ENCODE data around the gene LSM10. TPM values are rescaled to one million over a fixed set of nuclear protein-coding genes. Genes with fewer than 3 reads are reported as not detected.
A peak's percentile ranks its signal among the peaks of the same experiment; 100 is the strongest.

Gene LSM10
- total RNA-seq, 1 donor from 2014 or later, result 62.7 TPM

- intact Hi-C loops (cut with micrococcal nuclease), result loop anchor here (1.0 to 2.0 kb wide), 3 partner anchors 11 to 54 kb away; partner anchors contain the start of gene OSCP1
- peaks cover 37% of the 10 kb centered on the region for H3K36me3 Mint-ChIP-seq (ENCODE audit: low read depth)
- H3K4me3 Mint-ChIP-seq, result peak overlapping the region; percentile 99
- H3K4me1 Mint-ChIP-seq, result peaks cover 67% of the 10 kb centered on the region
- no peak for DNase-seq
- no peaks in the 10 kb centered on the region for H3K27me3 Mint-ChIP-seq
- peak; percentile 47 for ATAC-seq (ENCODE audit: low read depth)
- no peaks in the 10 kb centered on the region for H3K9me3 Mint-ChIP-seq
- H3K27ac Mint-ChIP-seq, result peak overlapping the region; percentile 95
- TF ChIP-seq, protein P1, sequence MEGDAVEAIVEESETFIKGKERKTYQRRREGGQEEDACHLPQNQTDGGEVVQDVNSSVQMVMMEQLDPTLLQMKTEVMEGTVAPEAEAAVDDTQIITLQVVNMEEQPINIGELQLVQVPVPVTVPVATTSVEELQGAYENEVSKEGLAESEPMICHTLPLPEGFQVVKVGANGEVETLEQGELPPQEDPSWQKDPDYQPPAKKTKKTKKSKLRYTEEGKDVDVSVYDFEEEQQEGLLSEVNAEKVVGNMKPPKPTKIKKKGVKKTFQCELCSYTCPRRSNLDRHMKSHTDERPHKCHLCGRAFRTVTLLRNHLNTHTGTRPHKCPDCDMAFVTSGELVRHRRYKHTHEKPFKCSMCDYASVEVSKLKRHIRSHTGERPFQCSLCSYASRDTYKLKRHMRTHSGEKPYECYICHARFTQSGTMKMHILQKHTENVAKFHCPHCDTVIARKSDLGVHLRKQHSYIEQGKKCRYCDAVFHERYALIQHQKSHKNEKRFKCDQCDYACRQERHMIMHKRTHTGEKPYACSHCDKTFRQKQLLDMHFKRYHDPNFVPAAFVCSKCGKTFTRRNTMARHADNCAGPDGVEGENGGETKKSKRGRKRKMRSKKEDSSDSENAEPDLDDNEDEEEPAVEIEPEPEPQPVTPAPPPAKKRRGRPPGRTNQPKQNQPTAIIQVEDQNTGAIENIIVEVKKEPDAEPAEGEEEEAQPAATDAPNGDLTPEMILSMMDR (IDR thresholded peaks at IDR 0.05), result no peak
- CTCF ChIA-PET, result interaction anchor here (1.1 to 2.1 kb wide), 5 partner anchors 10 to 247 kb away, joined by 3 to 17 read pairs (median 4); partner anchors contain the start of genes SH3D21 and TRAPPC3
- POLR2A ChIA-PET, result interaction anchor here (0.6 to 6.2 kb wide), 15 partner anchors 8 to 603 kb away, joined by 3 to 164 read pairs (median 6); partner anchors contain the start of genes OSCP1 and TRAPPC3
These were observed 678 bp downstream of the LSM10 start for GRCh38 chr1:36397083-36397377.

DNA sequence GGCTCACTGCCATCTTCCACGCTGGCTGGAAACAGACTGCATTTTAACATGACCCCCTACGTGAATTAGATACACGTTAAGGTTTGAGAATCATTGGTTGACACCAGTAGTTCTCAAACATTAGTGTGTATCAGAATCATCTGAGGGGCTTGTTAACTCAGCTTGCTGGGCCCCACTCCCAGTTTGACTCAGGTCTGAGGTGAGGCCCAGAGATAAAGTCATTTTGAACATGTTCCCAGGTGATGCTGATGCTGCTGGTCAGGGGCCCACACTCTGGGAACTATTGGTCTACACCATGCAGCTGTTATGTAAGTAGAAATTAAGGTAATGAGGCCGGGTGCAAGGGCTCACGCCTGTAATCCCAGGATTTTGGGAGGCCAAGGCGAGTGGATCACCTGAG, 1.3 kb downstream of the LSM10 start:
- H3K36me3 Mint-ChIP-seq (ENCODE audit: low read depth), result peaks cover 44% of the 10 kb centered on the region
- DNase-seq, result no peak
- ChIA-PET CTCF (interaction anchor here (1.3 to 2.1 kb wide), 3 partner anchors 10 to 54 kb away, joined by 4 to 17 read pairs (median 4); no protein-coding TSS in a partner anchor), POLR2A (interaction anchor here (0.6 to 6.2 kb wide), 8 partner anchors 8 to 602 kb away, joined by 4 to 164 read pairs (median 6); partner anchors contain the start of gene OSCP1)
- no peaks in the 10 kb centered on the region for H3K27me3 Mint-ChIP-seq
- TF ChIP-seq, protein P1 (IDR thresholded peaks at IDR 0.05), result no peak
- peak overlapping the region; percentile 99 for H3K4me3 Mint-ChIP-seq
- H3K27ac Mint-ChIP-seq, result peak overlapping the region; percentile 95
- ATAC-seq (ENCODE audit: low read depth), result no peak
- no peaks in the 10 kb centered on the region for H3K9me3 Mint-ChIP-seq
- peaks cover 73% of the 10 kb centered on the region for H3K4me1 Mint-ChIP-seq
- intact Hi-C loops (cut with micrococcal nuclease), result loop anchor here (2.0 kb wide), 2 partner anchors 24 to 54 kb away; partner anchors contain the start of gene OSCP1

DNA sequence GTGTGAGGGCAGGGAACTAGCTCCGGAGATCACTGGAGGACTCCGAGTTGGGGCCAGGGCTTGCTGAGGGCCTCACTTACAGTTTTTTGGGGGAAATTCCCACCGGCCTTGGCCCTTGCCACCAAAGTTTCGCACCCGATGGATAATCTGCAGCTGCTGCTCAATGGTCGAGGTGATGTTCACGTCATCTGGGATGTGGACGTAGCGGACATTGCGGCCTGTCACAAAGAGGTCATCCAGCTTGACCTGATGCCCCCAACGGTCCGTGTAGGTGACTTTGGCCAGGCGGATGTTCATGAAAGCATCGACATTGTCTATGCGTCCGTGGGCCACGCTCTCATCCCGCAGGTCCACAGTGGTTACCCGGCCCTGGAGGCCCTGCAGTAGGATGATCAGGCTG, 4.0 kb downstream of the LSM10 start:
- no peak for DNase-seq
- CTCF ChIA-PET, result no interaction called here
- TF ChIP-seq, protein P1 (IDR thresholded peaks at IDR 0.05), result no peak
- no peak for ATAC-seq (ENCODE audit: low read depth)
- intact Hi-C loops (cut with micrococcal nuclease), result no loop called here
- H3K27ac Mint-ChIP-seq, result no peak overlapping the region
- peaks cover 86% of the 10 kb centered on the region for H3K4me1 Mint-ChIP-seq
- no peaks in the 10 kb centered on the region for H3K9me3 Mint-ChIP-seq
- no peaks in the 10 kb centered on the region for H3K27me3 Mint-ChIP-seq
- POLR2A ChIA-PET, result interaction anchor here (2.0 kb wide), 1 partner anchor 8 kb away, joined by 6 read pairs; the partner anchor contains the start of gene STK40
- H3K4me3 Mint-ChIP-seq, result no peak overlapping the region
- H3K36me3 Mint-ChIP-seq (ENCODE audit: low read depth), result peaks cover 67% of the 10 kb centered on the region

DNA sequence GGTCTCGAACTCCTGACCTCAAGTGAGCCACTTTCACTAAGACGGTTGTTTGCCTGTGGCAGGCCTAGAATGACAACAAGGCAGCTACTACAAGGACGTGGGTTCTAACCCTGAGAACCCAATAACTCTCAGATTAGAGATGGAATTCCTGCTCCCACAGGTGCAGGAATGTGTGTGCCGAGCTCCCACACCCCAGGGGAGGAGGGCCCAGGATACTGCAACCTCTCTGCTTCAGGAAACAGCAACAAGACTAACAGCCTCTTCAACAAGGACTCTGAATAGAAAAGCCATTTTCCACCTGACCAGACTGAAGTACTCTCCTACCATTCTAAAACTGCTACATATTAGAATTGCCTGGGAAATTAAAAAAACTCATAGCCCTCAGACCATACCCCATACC, 4.9 kb downstream of the LSM10 start:
- Mint-ChIP-seq H3K27ac (peak overlapping the region; percentile 91), H3K27me3 (no peaks in the 10 kb centered on the region), H3K4me1 (peaks cover 91% of the 10 kb centered on the region), H3K36me3 (ENCODE audit: low read depth) (peaks cover 66% of the 10 kb centered on the region), H3K9me3 (no peaks in the 10 kb centered on the region), H3K4me3 (no peak overlapping the region)
- TF ChIP-seq, protein P1 (IDR thresholded peaks at IDR 0.05), result no peak
- ATAC-seq (ENCODE audit: low read depth) (no peak), DNase-seq (no peak)
- POLR2A ChIA-PET, result interaction anchor here (2.0 kb wide), 1 partner anchor 7 kb away, joined by 6 read pairs; the partner anchor contains the start of gene STK40
- CTCF ChIA-PET, result interaction anchor here (0.8 kb wide), 1 partner anchor 24 kb away, joined by 4 read pairs; no protein-coding TSS in a partner anchor
- intact Hi-C loops (cut with micrococcal nuclease), result no loop called here

DNA sequence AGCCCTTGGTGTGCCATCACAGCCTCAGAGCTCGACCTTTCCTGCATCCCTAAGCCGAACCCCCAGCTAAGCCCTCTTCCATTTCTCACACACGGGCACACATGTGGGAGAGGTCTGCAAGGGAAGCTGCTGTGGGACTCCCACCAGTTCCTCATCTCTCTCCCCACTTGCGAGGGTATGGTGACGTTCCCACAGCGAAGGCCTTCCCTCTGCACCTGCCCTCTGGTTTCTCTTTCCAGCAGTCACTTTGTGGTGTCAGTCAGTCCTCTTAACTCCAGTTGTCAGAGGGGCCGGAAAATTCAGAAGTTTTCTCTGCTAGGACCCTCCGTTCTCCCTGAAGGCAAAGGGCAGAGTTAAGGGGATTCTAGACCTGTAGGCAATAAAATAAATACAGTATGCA, 6.4 kb downstream of the LSM10 start:
- CTCF ChIA-PET, result interaction anchor here (2.0 kb wide), 1 partner anchor 22 kb away, joined by 8 read pairs; no protein-coding TSS in a partner anchor
- Mint-ChIP-seq H3K27me3 (no peaks in the 10 kb centered on the region), H3K9me3 (no peaks in the 10 kb centered on the region), H3K27ac (peak overlapping the region; percentile 91), H3K36me3 (ENCODE audit: low read depth) (peaks cover 57% of the 10 kb centered on the region), H3K4me3 (peak overlapping the region; percentile 61), H3K4me1 (peaks cover 94% of the 10 kb centered on the region)
- no peak for ATAC-seq (ENCODE audit: low read depth)
- intact Hi-C loops (cut with micrococcal nuclease), result no loop called here
- TF ChIP-seq, protein P1 (IDR thresholded peaks at IDR 0.05), result no peak
- POLR2A ChIA-PET, result interaction anchor here (0.5 to 5.8 kb wide), 3 partner anchors 7 to 91 kb away, joined by 3 to 164 read pairs (median 3); partner anchors contain the start of gene LSM10
- no peak for DNase-seq

All from activated B cell treated with CpG ODN at 0.5 μM for 24 hours (primary cell).